GM11168 (cell line): Measurements from ENCODE around the gene MAGOH.
"Not testable (repeated sequence)": the region's sequence is repeated elsewhere in the genome, so short reads cannot be mapped to it uniquely, and the experiment has no call there.

Experiments
- in situ Hi-C: fragments of 300-500 bp; cut with MboI; formaldehyde crosslinking; loops from one replicate; pipeline ENCODE4 v1.12.0; 2022; ENCODE audit warnings: low sequenced_read_pairs; ENCODE audit not compliant: unreplicated experiment

The MAGOH gene

GRCh38 chr1:53195246-53196016 lies 42.9 kb downstream of the MAGOH start:
- in situ Hi-C loops = no loop called here

DNA sequence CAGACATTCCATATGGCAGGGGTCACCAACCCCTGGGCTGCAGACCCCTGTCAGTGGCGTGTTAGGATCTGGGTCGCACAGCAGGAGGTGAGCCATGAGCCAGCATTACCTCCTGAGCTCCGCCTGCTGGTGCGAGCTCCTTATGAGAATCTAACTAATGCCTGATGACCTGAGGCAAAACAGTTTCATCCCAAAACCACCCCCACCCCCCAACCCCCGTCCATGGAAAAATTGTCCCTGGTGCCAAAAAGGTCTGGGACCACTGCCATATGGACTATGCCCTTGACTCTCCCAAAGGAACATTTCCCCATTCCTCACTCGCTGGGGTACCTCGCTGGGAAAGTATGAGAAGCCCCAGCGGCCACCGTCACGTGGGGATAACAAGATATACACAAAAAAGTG lies 48.1 kb downstream of the MAGOH start:
- in situ Hi-C loops = no loop called here

DNA sequence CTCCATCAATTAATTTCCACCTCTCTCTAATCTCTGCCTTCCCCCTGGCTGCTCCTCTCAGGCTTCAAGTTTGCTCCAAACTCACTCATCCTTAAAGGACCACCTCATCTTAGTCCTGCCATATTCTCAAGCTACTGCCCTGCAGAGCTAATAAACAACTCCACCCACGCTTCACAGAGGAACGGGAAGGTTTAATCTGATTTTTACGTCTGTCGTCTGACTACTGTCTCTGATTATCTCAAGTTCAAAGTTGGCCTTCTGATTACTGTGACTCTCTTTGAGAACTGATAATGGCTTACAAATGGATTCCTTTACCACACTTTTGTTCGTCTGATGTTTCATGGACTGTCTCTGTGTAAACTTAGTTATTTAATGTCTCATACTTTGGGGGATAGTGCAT lies 49.3 kb downstream of the MAGOH start:
- in situ Hi-C loops = no loop called here

DNA sequence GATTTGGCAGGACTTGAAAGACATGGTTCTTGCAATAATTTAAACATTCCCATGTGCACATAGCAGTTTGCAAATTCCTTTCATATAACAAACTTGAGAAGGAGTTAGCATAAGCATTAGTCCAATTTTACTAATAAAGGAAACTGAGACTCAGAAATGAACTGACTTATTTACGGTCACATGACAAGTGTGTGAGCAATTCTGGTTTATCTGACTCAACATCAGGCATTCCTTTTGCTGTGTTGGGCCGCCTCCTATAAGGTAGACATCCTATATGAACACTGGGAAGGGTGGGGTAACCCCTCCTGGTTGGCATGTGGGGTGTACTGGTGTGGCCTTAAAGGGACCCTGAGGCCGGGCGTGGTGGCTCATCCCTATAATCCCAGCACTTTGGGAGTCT lies 50.2 kb downstream of the MAGOH start:
- in situ Hi-C loops = no loop called here

- in situ Hi-C loops = no loop called here
These were observed 50.9 kb downstream of the MAGOH start for GRCh38 chr1:53187401-53187800.

DNA sequence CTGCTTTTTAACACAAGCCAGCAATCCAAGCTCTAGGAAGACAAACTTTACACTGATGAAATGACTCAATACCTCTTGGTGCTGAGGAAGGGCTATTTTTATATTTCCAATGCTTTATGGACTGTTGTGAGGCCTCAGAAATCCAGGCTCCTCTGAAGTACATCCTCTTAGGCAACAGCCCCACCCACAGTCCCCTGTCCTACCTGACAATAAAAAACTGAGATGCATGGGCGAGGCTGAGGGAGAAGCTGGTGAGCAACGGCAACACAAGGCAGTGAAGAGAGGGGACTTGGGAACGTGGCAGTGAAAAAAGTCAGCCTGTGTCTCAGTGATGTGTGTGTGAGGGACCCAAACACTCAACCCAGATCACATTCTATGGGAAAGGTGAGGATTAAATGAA lies 51.8 kb downstream of the MAGOH start:
- in situ Hi-C loops = no loop called here

GRCh38 chr1:53185955-53186297 lies 52.4 kb downstream of the MAGOH start:
- in situ Hi-C loops = not testable (repeated sequence)

GRCh38 chr1:53183095-53183990 lies 55.0 kb downstream of the MAGOH start:
- in situ Hi-C loops = no loop called here

DNA sequence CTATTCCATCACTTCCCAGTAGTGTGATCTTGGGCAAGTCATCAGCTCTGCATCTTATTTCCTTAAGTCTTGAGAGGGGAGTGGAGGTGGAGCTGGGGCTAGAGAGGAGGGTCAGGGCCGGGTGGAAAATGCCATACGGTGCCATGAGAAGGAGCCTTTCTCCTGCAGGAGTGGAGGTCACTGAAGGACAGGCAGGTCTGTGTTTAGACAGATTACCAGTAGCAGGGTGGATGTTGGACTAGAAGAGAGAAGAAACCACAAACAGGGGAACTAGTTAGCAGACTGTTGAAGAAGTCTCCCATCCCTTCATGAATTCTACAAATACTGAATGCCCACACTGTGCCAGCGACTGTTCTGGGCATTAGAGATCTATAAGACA lies 55.6 kb downstream of the MAGOH start:
- in situ Hi-C loops = no loop called here

- in situ Hi-C loops = no loop called here
These were observed 56.2 kb downstream of the MAGOH start for GRCh38 chr1:53182111-53182593.

GRCh38 chr1:53180951-53181350 lies 57.4 kb downstream of the MAGOH start:
- in situ Hi-C loops = no loop called here

- in situ Hi-C loops = no loop called here
These were observed 58.1 kb downstream of the MAGOH start for GRCh38 chr1:53180226-53180625.
